HG03439 (cell line): ENCODE data around the gene AMMECR1.
A peak's percentile ranks its signal among the peaks of the same experiment; 100 is the strongest.
"Not testable (repeated sequence)": the region's sequence is repeated elsewhere in the genome, so short reads cannot be mapped to it uniquely, and the experiment has no call there.

Source experiments
- ATAC-seq: cut with Tn5 transposase; IDR thresholded peaks from one replicate; pipeline ENCODE4 v1.9.1; 2021; ENCODE audit warnings: mild to moderate bottlenecking, moderate library complexity; ENCODE audit not compliant: unreplicated experiment

AMMECR1 gene

GRCh38 chrX:110173192-110174175 lies 144.4 kb downstream of the AMMECR1 start:
- ATAC-seq = no peak

- peak; percentile 88 for ATAC-seq
Measured at GRCh38 chrX:110172215-110172614, 145.7 kb downstream of the AMMECR1 start.

- ATAC-seq = no peak
Measured at GRCh38 chrX:110171442-110171841, 146.4 kb downstream of the AMMECR1 start.

- ATAC-seq = no peak
Measured at GRCh38 chrX:110170029-110170428, 147.9 kb downstream of the AMMECR1 start.

DNA sequence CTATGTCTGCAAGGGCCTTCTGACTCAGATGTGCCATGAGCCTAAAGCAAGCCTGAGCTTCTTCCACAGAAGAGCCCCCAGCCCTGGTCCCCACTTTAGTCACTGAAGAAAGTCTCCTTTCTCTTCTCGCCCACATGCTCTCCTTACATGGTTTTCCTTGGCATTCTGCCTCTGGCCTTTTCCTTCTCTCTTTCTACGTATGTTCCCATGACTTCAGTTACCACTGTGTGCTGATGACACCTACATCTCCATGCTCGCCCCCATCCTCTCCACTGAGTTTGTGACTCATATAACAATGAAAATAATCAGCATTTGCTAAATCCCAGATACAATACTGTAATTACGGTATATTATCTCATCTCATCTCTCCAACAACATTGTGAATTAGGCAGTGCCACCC lies 149.3 kb downstream of the AMMECR1 start:
- ATAC-seq = no peak

GRCh38 chrX:110167952-110168451 lies 149.9 kb downstream of the AMMECR1 start:
- ATAC-seq = no peak

GRCh38 chrX:110163488-110163887 lies 154.4 kb downstream of the AMMECR1 start:
- no peak for ATAC-seq

GRCh38 chrX:110162867-110163266 lies 155.0 kb downstream of the AMMECR1 start:
- no peak for ATAC-seq

DNA sequence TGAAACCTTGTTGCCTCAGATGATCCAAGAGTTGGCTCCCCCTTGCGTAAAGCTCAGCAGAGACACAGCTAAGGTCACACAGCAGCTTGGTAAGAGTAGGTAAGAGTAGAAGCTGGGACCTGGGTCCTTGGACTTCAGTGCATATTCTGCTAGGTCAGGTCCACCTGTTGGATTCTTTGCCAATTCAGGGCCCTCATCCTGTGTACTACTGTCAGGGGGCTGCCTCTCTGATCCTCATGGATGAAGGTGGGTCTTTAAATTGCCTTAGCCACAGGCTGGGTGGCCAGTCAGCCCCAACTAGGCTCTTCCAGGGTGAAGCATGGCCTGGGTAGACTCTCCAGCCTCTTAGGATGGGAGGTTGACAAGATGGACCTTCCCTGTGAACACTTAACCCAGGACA lies 155.8 kb downstream of the AMMECR1 start:
- ATAC-seq = no peak

GRCh38 chrX:110161361-110161686 lies 156.6 kb downstream of the AMMECR1 start:
- ATAC-seq = no peak

GRCh38 chrX:110159865-110160264 lies 158.0 kb downstream of the AMMECR1 start:
- ATAC-seq = no peak

DNA sequence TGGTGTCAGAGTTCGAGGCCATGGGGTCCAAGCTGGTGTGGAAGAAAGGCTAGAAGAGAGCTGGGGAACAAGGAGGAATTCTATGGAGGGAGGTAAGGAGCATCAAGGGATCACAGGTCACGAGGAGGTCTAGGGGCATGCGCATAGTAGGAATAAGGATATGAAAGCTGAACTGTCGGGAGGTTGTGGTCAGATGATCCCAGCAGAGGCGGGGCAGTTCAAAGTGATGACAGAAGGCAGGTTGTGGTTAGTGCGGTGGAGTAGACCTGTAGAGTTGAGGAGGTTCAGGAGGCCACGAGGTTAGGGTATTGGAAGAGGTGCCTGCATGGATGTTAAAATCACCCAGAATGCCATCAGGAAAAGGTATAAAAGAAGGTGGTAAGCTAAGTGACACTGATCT lies 158.7 kb downstream of the AMMECR1 start:
- ATAC-seq = no peak

- ATAC-seq = no peak
Measured at GRCh38 chrX:110157444-110157843, 160.4 kb downstream of the AMMECR1 start.

- no peak for ATAC-seq
Measured at GRCh38 chrX:110156167-110156754, 161.6 kb downstream of the AMMECR1 start.

DNA sequence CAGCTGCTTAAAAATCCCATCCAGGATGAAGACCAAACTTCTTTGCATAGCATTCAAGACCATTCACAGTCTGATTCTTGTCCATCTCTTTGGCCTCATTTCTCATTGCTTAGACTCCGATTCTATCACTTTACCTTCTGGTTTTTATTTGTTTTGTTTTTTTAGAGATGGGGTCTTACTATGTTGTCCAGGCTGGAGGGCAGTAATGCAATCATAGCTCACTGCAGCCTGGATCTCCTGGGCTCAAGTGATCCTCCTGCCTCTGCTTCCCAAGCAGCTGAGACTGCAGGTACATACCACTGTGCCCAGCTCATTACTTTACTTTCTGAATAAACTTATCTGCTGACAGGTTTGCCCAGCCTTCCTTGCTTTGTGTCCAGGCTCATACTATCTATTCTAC lies 162.1 kb downstream of the AMMECR1 start:
- no peak for ATAC-seq

- not testable (repeated sequence) for ATAC-seq
Measured at GRCh38 chrX:110154328-110154727, 163.6 kb downstream of the AMMECR1 start.

DNA sequence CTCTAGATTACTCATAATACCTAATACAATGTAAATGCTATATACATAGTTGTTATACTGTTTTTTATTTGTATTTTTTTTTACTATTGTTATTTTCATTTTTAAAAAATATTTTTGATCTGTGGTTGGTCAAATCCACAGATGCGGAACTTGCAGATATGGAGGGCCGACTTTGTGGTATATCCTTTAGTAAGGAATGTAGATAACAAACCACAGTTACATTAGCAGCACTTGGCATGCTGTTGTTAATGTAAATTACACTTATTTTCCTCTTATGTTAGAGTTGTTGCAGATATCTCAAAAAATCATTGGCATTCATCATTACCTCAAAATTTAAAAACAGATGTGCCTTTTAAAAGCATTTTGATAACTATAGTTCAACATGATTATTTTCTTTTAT lies 164.0 kb downstream of the AMMECR1 start:
- no peak for ATAC-seq

- no peak for ATAC-seq
Measured at GRCh38 chrX:110153244-110153643, 164.6 kb downstream of the AMMECR1 start.

- ATAC-seq = no peak
Measured at GRCh38 chrX:110146521-110146920, 171.4 kb downstream of the AMMECR1 start.

DNA sequence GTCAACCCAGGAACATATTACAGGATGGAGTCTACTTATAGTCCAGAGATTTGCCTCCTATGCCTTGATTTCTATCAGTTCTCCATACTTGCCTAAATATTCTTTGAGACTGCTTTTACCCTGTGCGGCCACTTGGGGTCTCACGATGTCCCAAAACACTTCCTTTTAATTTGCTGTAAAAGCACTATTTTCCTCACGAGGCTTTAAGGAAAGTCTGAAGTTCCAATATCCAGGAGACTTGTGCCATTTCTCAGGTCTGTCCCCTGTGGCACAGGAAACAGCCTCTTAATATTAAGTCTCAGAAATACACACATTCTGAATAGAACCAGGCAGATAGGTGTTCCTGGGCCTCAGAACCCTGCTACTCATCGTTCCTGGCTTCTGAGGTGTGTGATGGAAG lies 172.0 kb downstream of the AMMECR1 start:
- no peak for ATAC-seq

- no peak for ATAC-seq
Measured at GRCh38 chrX:110145311-110145710, 172.6 kb downstream of the AMMECR1 start.
